Measurements from ENCODE around the gene AADAT.
A peak's percentile ranks its signal among the peaks of the same experiment; 100 is the strongest.
"Not testable (repeated sequence)": the region's sequence is repeated elsewhere in the genome, so short reads cannot be mapped to it uniquely, and the experiment has no call there.

AADAT gene

GRCh38 chr4:170090352-170091052, 746 bp upstream of the AADAT start:
- peak; percentile 10 for DNase-seq (ENCODE audit: insufficient read length, low spot score)
- no peak for FAIRE-seq

DNA sequence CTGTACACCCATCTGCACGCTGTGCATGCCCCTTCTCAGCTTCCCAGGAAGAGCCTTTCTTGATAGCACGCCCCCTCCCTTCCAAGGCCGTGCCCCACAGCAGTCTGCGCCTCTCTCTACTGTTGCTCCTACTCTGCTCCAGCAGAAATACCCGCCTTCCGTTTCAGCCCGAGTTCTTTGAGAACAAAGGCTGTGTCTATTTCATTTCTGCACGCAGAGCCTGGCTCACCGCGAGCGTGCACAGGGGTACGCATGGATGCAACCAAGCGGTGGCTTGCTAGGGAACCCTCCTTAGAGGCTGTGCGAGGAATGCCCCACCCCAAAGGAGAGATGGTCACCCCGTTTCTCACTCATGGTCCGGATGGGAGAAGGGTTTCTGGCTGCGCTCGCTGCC, 485 bp downstream of the AADAT start:
- peak; percentile 35 for DNase-seq (ENCODE audit: insufficient read length, low spot score)
- peak; percentile 75 for FAIRE-seq

- no peak for FAIRE-seq
Measured at GRCh38 chr4:170088716-170089115, 1.0 kb downstream of the AADAT start.

GRCh38 chr4:170087163-170087700, 2.5 kb downstream of the AADAT start:
- DNase-seq (ENCODE audit: insufficient read length, low spot score) (no peak), FAIRE-seq (no peak)

More at GRCh38 chr4:170088716-170089115, 1.0 kb downstream of the AADAT start:
- DNase-seq (ENCODE audit: insufficient read length, low spot score) = no peak

- FAIRE-seq = no peak
- DNase-seq (ENCODE audit: insufficient read length, low spot score) = no peak
Measured at GRCh38 chr4:170083541-170083940, 6.2 kb downstream of the AADAT start.

- FAIRE-seq (peak; percentile 13), DNase-seq (ENCODE audit: insufficient read length, low spot score) (no peak)
Measured at GRCh38 chr4:170080496-170080895, 9.3 kb downstream of the AADAT start.

GRCh38 chr4:170079981-170080380, 9.8 kb downstream of the AADAT start:
- FAIRE-seq = no peak
- no peak for DNase-seq (ENCODE audit: insufficient read length, low spot score)

DNA sequence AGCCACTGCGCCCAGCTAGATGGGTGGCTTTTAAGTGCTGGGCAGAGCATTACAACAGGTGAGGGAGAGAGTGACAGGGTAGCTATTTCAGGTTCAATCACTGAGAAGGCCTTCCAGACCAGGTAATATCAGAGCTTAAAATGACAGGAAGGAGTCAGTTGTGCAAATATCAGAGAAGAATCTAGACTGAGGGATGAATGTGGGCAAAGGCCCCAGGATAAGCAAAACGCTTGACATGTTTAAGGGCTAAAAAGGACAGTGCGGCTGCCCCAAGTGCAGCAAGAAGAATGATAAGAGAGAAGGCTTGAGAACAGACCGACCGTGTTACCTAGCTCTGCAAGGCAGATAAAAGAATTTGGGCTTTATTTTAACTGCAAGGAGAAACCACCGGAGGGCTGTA, 18.6 kb downstream of the AADAT start:
- no peak for FAIRE-seq

GRCh38 chr4:170068438-170069128, 21.2 kb downstream of the AADAT start:
- FAIRE-seq = no peak
- DNase-seq (ENCODE audit: insufficient read length, low spot score) = no peak

More for the DNA sequence above, 18.6 kb downstream of the AADAT start:
- DNase-seq (ENCODE audit: insufficient read length, low spot score) = no peak

GRCh38 chr4:170059421-170059820, 30.3 kb downstream of the AADAT start:
- no peak for DNase-seq (ENCODE audit: insufficient read length, low spot score)
- FAIRE-seq = no peak

DNA sequence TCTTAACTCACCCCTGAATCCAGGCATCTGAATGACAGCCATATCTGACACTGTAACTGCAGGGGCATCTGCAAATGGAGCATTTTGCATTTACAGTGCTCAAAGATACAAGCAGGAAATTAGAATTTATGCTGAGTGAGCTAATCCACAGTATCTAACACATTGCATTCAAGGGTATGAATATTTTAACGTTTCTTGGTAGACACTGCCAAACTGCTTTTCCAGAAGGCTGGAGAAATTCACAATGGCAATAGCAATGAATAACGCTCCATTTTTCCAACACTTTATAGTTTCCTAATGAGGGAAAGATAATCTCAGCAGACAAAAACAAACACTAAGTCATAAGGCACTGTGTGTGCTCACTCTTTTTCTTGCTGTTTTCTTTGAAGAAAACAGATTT, 30.9 kb downstream of the AADAT start:
- FAIRE-seq = no peak
- no peak for DNase-seq (ENCODE audit: insufficient read length, low spot score)

- DNase-seq (ENCODE audit: insufficient read length, low spot score) (no peak), FAIRE-seq (no peak)
Measured at GRCh38 chr4:170057866-170058265, 31.9 kb downstream of the AADAT start.

DNA sequence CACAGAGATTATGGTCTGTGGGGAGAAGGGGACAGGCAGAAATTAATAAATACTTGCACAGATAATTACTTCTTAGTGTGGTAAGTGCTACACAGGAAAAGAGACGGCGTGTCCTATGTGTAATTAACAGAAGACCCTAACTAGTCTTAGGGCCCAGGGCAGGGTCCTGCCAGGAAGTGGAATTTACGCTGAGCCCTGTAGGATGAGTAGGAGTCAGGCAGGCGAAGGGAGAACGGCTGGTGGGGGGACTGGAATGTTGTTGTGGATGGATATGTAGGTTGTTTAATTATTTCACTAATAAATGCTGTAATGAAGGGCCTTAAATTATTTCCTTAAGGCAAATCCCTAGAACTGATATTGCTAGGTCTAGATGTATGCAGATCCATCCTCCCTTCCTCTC, 36.8 kb downstream of the AADAT start:
- no peak for DNase-seq (ENCODE audit: insufficient read length, low spot score)
- FAIRE-seq = no peak

GRCh38 chr4:170051402-170051801, 38.4 kb downstream of the AADAT start:
- DNase-seq (ENCODE audit: insufficient read length, low spot score) = no peak
- FAIRE-seq = no peak

GRCh38 chr4:170049766-170050165, 40.0 kb downstream of the AADAT start:
- DNase-seq (ENCODE audit: insufficient read length, low spot score) = no peak
- no peak for FAIRE-seq

GRCh38 chr4:170047771-170048354, 41.9 kb downstream of the AADAT start:
- FAIRE-seq (peak; percentile 63), DNase-seq (ENCODE audit: insufficient read length, low spot score) (peak; percentile 40)

- not testable (repeated sequence) for DNase-seq (ENCODE audit: insufficient read length, low spot score); FAIRE-seq
Measured at GRCh38 chr4:170046156-170046555, 43.6 kb downstream of the AADAT start.

DNA sequence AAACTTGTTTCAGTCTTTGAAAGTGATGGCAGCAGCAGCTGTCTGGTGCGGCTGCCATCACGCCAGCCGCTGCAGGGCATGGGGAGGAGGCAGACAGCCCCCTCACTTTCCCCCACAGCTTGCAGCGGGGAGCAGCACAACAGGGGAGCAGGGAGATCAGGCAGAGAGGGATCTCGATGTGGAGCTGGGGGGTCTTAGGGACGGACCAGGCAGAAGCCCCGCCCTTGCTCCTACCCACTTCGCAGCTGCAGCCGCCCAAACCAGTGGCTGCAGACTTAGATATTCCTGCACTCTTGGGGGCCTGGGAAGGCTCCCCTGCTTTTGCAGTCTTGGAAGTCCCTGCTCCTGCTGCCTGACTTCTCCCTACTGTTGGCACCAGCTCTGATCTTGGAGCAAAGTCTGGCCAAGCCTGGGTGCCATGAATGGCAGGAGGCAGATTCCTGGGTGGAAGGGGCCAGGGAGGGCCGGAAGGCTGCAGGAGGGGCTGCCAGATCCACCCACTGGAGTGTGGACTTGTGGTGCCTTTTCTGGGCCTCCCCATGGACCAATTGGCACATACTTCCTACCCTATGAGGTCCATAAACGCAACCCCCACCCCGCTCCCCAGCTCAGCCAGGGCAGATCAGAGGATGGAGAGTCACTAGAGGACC, 49.6 kb downstream of the AADAT start:
- DNase-seq (ENCODE audit: insufficient read length, low spot score) = no peak
- FAIRE-seq = no peak

DNA sequence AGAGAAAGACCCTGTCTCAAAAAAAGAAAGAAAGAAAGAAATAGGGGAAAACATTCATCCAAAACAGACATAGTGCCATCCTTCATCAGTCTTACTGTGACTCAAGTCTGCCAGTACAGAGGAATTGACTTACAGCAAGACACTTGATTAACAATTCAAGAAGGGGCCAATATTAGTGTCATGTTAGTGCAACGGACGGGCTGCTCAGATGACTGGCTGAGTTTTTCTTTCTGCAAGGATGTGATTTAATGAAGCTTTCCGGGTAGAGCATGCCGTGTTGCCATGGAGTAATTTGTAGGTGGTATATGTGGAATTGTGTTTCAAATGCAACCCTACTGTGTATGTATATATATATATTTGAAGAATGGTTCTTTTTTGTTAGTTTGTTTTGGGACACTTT, 51.0 kb downstream of the AADAT start:
- FAIRE-seq = no peak
- DNase-seq (ENCODE audit: insufficient read length, low spot score) = no peak

DNA sequence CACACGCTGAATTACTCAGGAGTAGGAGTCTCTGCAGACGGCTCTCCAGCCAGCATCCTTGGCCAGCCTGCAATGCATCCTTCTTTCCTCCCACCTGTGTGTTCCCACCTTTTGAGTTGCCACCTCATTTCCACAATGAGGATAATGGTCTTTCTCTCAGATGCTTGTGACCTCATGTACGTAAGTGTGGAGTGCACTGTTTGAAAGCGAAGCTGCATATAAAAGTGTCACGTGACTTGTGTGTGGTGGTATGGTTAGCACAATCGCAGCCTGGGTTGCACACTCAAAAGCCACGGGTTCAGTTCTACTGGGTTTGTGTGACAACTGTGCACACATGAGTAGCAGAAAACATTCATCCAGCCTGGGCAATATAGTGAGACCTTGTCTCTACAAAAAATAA, 51.5 kb downstream of the AADAT start:
- DNase-seq (ENCODE audit: insufficient read length, low spot score) = no peak
- no peak for FAIRE-seq

DNA sequence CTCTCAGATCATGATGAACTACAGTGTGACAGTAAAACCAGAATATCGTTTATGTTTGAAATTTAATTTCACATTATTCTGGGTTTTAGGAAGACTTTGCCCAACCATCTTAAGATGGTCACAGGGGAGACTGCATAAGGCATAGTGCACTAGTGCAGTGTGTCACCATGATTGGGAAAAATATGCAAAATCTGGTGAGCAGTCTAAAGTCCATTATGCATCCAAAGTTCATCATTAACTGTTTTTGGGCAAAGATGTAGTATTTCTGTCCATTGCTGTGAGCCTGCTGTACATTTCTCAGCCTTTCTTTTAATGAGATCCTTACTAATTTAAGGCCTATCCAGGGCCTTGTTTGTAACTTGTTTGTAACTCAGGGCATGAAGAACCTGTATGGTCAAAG, 52.3 kb downstream of the AADAT start:
- FAIRE-seq = no peak
- DNase-seq (ENCODE audit: insufficient read length, low spot score) = no peak
